ENCODE results near the gene BCL7C. TPM values are rescaled to one million over a fixed set of nuclear protein-coding genes. Genes with fewer than 3 reads are reported as not detected.
"Not testable (repeated sequence)": the region's sequence is repeated elsewhere in the genome, so short reads cannot be mapped to it uniquely, and the experiment has no call there.

Gene BCL7C
- polyA plus RNA-seq (2013, experiment 1 of 2; ENCODE audit: insufficient read length): 38.3 TPM
- polyA plus RNA-seq (2013, experiment 2 of 2; ENCODE audit: insufficient read length): 39.3 TPM

GRCh38 chr16:30893744-30894539 lies at the start of gene BCL7C:
TSS of gene BCL7C (minus strand) at chr16:30894077. CDS start at chr16:30893944, 133 bp downstream.
- DNase-seq: peak; percentile 93

GRCh38 chr16:30942426-30942806 lies 48.5 kb upstream of the BCL7C start:
- DNase-seq: no peak

- DNase-seq: peak; percentile 66
Observed at GRCh38 chr16:30941600-30942425, 47.9 kb upstream of the BCL7C start.

- not testable (repeated sequence) for DNase-seq
Observed at GRCh38 chr16:30939571-30939970, 45.7 kb upstream of the BCL7C start.

GRCh38 chr16:30937692-30938091 lies 43.8 kb upstream of the BCL7C start:
- DNase-seq: no peak

GRCh38 chr16:30934827-30935557 lies 41.1 kb upstream of the BCL7C start:
- DNase-seq: peak; percentile 36

GRCh38 chr16:30931068-30931650 lies 37.3 kb upstream of the BCL7C start:
- DNase-seq: no peak

- DNase-seq: no peak
Observed at GRCh38 chr16:30930160-30930571, 36.3 kb upstream of the BCL7C start.

GRCh38 chr16:30929167-30929566 lies 35.3 kb upstream of the BCL7C start:
- no peak for DNase-seq

- no peak for DNase-seq
Observed at GRCh38 chr16:30928390-30928789, 34.5 kb upstream of the BCL7C start.

- DNase-seq: peak; percentile 49
Observed at GRCh38 chr16:30927789-30928378, 34.0 kb upstream of the BCL7C start.

GRCh38 chr16:30926937-30927788 lies 33.3 kb upstream of the BCL7C start:
- no peak for DNase-seq

- no peak for DNase-seq
Observed at GRCh38 chr16:30925995-30926811, 32.3 kb upstream of the BCL7C start.

- no peak for DNase-seq
Observed at GRCh38 chr16:30925632-30925987, 31.7 kb upstream of the BCL7C start.

GRCh38 chr16:30924913-30925631 lies 31.2 kb upstream of the BCL7C start:
- no peak for DNase-seq

GRCh38 chr16:30924076-30924912 lies 30.4 kb upstream of the BCL7C start:
- no peak for DNase-seq

- DNase-seq: no peak
Observed at GRCh38 chr16:30923554-30924075, 29.7 kb upstream of the BCL7C start, which contains the start of gene FBXL19. TSS of gene FBXL19 (plus strand) at chr16:30923572. CDS start at chr16:30925755, 2,183 bp downstream.

- DNase-seq: peak; percentile 100
Observed at GRCh38 chr16:30922960-30923535, 29.2 kb upstream of the BCL7C start.
